Measurements from ENCODE around the gene NOC4L. TPM values are rescaled to one million over a fixed set of nuclear protein-coding genes. Genes with fewer than 3 reads are reported as not detected.

The NOC4L gene
- total RNA-seq, 4 donors from 2014 or later = 5.4 to 10.2 (median 7.5) TPM

DNA sequence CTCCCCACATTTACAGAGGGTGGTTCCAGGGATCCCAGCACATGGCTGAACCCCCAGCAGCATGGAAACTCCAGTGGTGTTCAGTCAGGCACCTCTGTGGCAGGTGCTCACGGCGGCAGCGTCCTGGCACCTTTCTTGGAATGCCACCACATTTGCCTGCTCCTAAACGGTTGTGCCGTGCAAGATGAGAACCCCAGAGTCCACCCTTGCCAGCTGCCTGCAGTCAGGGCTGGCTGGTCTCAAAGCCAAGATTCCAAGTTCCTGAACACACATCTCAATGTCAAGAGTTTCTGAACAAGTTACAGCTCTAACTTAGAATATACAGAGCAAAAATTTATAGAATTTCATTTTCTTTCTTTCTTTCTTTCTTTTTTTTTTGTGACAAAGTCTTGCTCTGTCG is 38.8 kb upstream of the NOC4L start:
- TF ChIP-seq, protein P1, sequence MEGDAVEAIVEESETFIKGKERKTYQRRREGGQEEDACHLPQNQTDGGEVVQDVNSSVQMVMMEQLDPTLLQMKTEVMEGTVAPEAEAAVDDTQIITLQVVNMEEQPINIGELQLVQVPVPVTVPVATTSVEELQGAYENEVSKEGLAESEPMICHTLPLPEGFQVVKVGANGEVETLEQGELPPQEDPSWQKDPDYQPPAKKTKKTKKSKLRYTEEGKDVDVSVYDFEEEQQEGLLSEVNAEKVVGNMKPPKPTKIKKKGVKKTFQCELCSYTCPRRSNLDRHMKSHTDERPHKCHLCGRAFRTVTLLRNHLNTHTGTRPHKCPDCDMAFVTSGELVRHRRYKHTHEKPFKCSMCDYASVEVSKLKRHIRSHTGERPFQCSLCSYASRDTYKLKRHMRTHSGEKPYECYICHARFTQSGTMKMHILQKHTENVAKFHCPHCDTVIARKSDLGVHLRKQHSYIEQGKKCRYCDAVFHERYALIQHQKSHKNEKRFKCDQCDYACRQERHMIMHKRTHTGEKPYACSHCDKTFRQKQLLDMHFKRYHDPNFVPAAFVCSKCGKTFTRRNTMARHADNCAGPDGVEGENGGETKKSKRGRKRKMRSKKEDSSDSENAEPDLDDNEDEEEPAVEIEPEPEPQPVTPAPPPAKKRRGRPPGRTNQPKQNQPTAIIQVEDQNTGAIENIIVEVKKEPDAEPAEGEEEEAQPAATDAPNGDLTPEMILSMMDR (IDR thresholded peaks at IDR 0.05; ENCODE audit: low read depth) = no peak

DNA sequence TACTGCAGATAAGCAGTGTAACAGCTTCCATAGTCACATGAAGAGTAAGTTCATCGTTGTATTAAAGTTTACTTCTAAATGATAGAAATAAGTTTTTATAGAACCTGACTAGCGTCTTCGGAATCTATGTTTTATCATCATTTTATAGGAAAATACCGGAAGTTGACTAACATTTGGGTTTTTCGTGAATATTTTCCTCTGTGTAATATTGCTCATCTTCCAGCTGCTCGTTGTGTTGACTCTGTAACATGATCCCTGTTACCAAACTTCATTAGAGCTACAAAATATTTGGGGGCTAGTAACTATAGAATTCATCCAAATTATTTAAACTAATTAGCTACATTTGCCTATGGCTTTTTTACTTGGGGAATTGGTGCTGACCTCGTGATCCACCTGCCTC is 37.3 kb upstream of the NOC4L start:
- TF ChIP-seq, protein P1 (IDR thresholded peaks at IDR 0.05; ENCODE audit: low read depth) = no peak

DNA sequence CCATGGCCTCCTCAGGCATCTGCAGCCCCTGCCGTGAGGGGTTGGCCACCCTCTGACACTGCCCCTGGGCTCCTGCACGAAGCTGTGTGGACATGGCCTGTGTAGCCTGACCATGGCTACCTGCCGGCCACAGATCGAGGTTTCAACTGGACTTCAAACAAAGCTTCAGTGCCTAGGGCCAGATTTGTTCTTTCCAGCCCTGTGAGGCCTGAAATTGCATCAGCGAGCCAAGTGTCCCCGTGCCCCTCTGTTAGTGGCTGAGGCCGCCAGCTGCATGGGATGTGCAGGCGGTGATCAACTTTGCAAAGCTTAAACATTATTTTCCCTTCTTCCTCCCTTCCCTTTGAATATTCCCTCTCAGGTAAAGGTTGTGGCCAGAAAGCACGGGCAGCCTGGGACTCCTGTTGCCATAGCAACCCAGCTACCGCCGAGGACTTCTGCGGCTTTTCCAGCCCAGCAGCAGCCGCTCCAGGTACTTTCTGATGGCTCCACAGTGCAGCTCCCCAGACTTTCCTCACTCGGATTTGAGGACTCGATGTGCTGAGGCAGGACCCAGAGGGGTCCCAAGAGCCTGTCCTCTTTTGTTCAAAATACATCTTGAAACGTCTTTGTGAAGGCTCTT is 35.9 kb upstream of the NOC4L start:
- TF ChIP-seq, protein P1 (IDR thresholded peaks at IDR 0.05; ENCODE audit: low read depth) = no peak

DNA sequence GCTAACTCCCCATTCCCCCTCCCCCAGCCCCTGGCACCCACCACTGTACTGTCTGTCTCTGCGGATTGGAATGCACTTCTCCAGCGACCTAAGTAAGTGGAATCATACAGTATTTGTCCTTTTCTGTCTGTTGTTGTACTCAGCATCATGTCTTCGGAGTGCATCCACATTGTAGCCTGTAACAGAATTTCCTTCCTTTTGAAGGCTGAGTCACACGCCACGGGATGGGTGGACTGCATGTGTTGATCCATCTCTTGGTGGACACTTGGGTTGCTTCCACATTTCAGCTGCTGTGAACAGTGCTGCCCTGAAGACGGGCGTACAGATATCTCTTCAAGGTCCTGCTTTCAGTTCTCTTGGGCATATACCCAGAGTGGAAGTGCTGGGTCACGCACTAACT is 34.5 kb upstream of the NOC4L start:
- TF ChIP-seq, protein P1 (IDR thresholded peaks at IDR 0.05; ENCODE audit: low read depth) = no peak

DNA sequence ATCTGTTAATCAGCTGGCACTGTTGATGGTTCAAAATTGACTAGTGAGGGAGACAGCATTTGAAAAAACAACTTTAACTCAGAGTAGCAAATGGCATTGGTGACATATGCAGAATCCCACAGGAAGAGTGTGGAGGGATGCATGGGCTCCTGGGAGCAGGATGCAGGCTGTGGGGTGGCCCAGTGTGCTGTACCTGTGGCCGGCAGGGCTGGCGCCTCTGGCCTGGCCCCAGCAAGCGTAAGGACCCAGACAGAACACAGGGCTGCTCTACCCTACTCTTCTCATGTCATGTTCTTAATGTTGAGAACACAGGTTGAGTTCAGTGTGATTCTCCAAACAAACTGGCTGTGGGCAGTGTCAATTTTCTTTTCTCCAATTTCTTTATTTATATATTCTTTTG is 33.6 kb upstream of the NOC4L start:
- TF ChIP-seq, protein P1 (IDR thresholded peaks at IDR 0.05; ENCODE audit: low read depth) = no peak

DNA sequence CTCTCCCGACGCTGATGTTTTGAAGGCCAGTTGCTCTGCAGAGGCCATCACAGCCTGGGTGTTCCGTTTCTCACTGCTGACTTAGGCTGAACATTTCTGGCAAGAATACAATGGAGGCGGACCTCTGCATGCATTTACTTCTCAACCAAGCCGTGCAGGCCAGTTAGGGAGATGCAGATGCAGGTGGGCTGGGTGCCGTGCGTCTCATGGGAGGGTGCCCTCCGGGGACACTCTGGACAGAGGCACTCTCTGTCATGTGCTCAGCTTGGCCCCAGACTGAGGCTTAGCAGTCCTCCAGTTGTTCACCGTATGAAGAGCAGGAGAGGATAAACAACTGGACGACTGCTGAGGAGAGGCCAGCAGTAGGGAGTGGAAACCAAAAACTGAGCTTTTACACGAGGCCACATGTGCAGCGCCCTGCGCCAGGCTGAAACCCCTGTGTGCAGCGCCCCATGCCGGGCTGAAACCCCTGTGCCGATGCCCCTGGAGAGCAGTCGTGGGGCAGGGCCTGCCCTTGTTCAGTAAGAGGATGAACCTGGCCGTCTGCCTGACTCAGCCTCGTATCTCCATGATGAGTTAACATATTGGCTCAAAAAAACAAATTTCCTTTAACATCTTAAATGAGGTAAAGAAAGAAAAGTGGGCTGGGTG is 32.5 kb upstream of the NOC4L start:
- TF ChIP-seq, protein P1 (IDR thresholded peaks at IDR 0.05; ENCODE audit: low read depth) = no peak

DNA sequence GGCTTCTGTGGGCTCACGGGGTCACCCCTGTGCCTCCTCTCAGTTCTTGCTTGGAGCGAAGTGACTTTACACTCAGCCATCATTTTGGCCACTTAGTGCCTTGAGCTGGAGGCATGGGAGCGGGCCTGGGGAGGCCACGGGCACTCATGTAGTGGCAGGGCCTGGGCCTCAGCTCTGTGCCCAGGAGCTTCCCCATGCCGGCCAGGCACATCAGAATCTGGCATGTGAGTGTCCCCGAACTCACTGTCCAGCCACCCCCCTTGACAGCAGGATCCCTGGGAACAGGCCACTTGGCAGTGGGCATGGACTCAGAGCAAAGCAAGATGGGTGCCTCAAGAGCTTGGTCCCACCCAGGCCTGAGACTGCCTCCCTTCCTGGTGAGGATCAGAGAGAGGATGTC is 29.6 kb upstream of the NOC4L start:
- TF ChIP-seq, protein P1 (IDR thresholded peaks at IDR 0.05; ENCODE audit: low read depth) = no peak
